ACC112 (cell line): ENCODE data around the gene SRRM5.

Experiments used
- H2AFZ ChIP-seq: fragments of 200-600 bp; sonication (generic); one replicate; pipeline ENCODE4 v1.6.0; 2017; ENCODE audit warnings: antibody characterized with exemption, low read length; ENCODE audit not compliant: unreplicated experiment
- H3K27ac ChIP-seq: fragments of 200-600 bp; sonication (generic); 2 replicates; pipeline ENCODE4 v1.5.1; 2014; ENCODE audit warnings: low read depth, mild to moderate bottlenecking, antibody characterized with exemption, low read length, moderate library complexity
- H3K27me3 ChIP-seq: fragments of 200-600 bp; sonication (generic); 2 replicates; pipeline ENCODE4 v1.6.1; 2014; ENCODE audit warnings: mild to moderate bottlenecking, antibody characterized with exemption, low read length, moderate library complexity, mixed read lengths; ENCODE audit not compliant: insufficient read depth
- H3K36me3 ChIP-seq: fragments of 200-600 bp; sonication (generic); 2 replicates; pipeline ENCODE4 v1.6.1; 2016; ENCODE audit warnings: mild to moderate bottlenecking, antibody characterized with exemption, low read length, moderate library complexity, mixed read lengths; ENCODE audit not compliant: insufficient read depth
- H3K4me1 ChIP-seq: fragments of 200-600 bp; sonication (generic); one replicate; pipeline ENCODE4 v1.6.1; 2016; ENCODE audit warnings: low read length, mixed read lengths; ENCODE audit not compliant: insufficient read depth, unreplicated experiment, control insufficient read depth
- H3K4me3 ChIP-seq: fragments of 200-600 bp; sonication (generic); 2 replicates; pipeline ENCODE4 v1.5.1; 2014; ENCODE audit warnings: mild to moderate bottlenecking, low read depth, low read length
- H3K79me2 ChIP-seq: fragments of 200-600 bp; sonication (generic); one replicate; pipeline ENCODE4 v1.6.0; 2016; ENCODE audit warnings: low read length; ENCODE audit not compliant: control insufficient read depth, unreplicated experiment, insufficient read depth

Gene SRRM5

GRCh38 chr19:43591904-43592772, 19.8 kb upstream of the SRRM5 start:
- no peak overlapping the region for H3K27ac ChIP-seq
- no peaks in the 10 kb centered on the region for H3K27me3 ChIP-seq
- no peak overlapping the region for H3K4me3 ChIP-seq
- no peak overlapping the region for H2AFZ ChIP-seq
- peaks cover 3% of the 10 kb centered on the region for H3K4me1 ChIP-seq
- H3K36me3 ChIP-seq, result no peaks in the 10 kb centered on the region
- peaks cover 18% of the 10 kb centered on the region for H3K79me2 ChIP-seq

- peaks cover 10% of the 10 kb centered on the region for H3K4me1 ChIP-seq
- peaks cover 25% of the 10 kb centered on the region for H3K79me2 ChIP-seq
- H3K27ac ChIP-seq, result no peak overlapping the region
- no peak overlapping the region for H3K4me3 ChIP-seq
- no peaks in the 10 kb centered on the region for H3K27me3 ChIP-seq
- no peak overlapping the region for H2AFZ ChIP-seq
- H3K36me3 ChIP-seq, result no peaks in the 10 kb centered on the region
Observed at GRCh38 chr19:43592800-43593350, 19.0 kb upstream of the SRRM5 start.

- H3K4me3 ChIP-seq, result peak overlapping the region; percentile 90; the same call in 1 of the 2 replicates
- H3K79me2 ChIP-seq, result peaks cover 32% of the 10 kb centered on the region
- peaks cover 10% of the 10 kb centered on the region for H3K4me1 ChIP-seq
- no peak overlapping the region for H3K27ac ChIP-seq
- H3K36me3 ChIP-seq, result no peaks in the 10 kb centered on the region
- no peaks in the 10 kb centered on the region for H3K27me3 ChIP-seq
- H2AFZ ChIP-seq, result no peak overlapping the region
Observed at GRCh38 chr19:43594081-43594697, 17.7 kb upstream of the SRRM5 start.

GRCh38 chr19:43594710-43595604, 16.9 kb upstream of the SRRM5 start:
- peak overlapping the region; percentile 78 for H3K27ac ChIP-seq
- H3K4me1 ChIP-seq, result peaks cover 10% of the 10 kb centered on the region
- H2AFZ ChIP-seq, result no peak overlapping the region
- peaks cover 32% of the 10 kb centered on the region for H3K79me2 ChIP-seq
- no peaks in the 10 kb centered on the region for H3K36me3 ChIP-seq
- peak overlapping the region; percentile 90 for H3K4me3 ChIP-seq
- no peaks in the 10 kb centered on the region for H3K27me3 ChIP-seq

- peaks cover 10% of the 10 kb centered on the region for H3K4me1 ChIP-seq
- H3K36me3 ChIP-seq, result no peaks in the 10 kb centered on the region
- H3K79me2 ChIP-seq, result peaks cover 32% of the 10 kb centered on the region
- H3K4me3 ChIP-seq, result peak overlapping the region; percentile 90
- no peaks in the 10 kb centered on the region for H3K27me3 ChIP-seq
- no peak overlapping the region for H2AFZ ChIP-seq
- peak overlapping the region; percentile 78 for H3K27ac ChIP-seq
Observed at GRCh38 chr19:43595605-43595998, 16.3 kb upstream of the SRRM5 start.

- Histone ChIP-seq H3K27me3 (no peaks in the 10 kb centered on the region), H3K79me2 (peaks cover 32% of the 10 kb centered on the region)
Observed at GRCh38 chr19:43595999-43596841, 15.7 kb upstream of the SRRM5 start, which contains the start of the genes IRGQ and ZNF576. IRGQ (minus strand) TSS chr19:43596134; CDS start chr19:43595338, 796 bp downstream. ZNF576 (plus strand) TSS chr19:43596595; CDS start chr19:43597109, 514 bp downstream.

GRCh38 chr19:43596842-43597461, 14.9 kb upstream of the SRRM5 start:
- H3K79me2 ChIP-seq, result peaks cover 32% of the 10 kb centered on the region
- H3K27me3 ChIP-seq, result no peaks in the 10 kb centered on the region
- H3K27ac ChIP-seq, result peak overlapping the region; percentile 94
- H3K36me3 ChIP-seq, result no peaks in the 10 kb centered on the region
- peak overlapping the region; percentile 84 for H2AFZ ChIP-seq
- peak overlapping the region; percentile 91 for H3K4me3 ChIP-seq
- H3K4me1 ChIP-seq, result peaks cover 10% of the 10 kb centered on the region

More at GRCh38 chr19:43595999-43596841, 15.7 kb upstream of the SRRM5 start, which contains the start of the genes IRGQ and ZNF576:
- H2AFZ ChIP-seq, result peak within 1 kb of the TSS; percentile 84
- peak within 1 kb of the TSS; percentile 91 for H3K4me3 ChIP-seq
- peaks cover 10% of the 10 kb centered on the region for H3K4me1 ChIP-seq
- H3K27ac ChIP-seq, result peak within 1 kb of the TSS; percentile 94
- no peaks in the 10 kb centered on the region for H3K36me3 ChIP-seq

- Histone ChIP-seq H3K4me1 (peaks cover 10% of the 10 kb centered on the region), H3K79me2 (peaks cover 28% of the 10 kb centered on the region)
Observed at GRCh38 chr19:43597876-43598275, 14.0 kb upstream of the SRRM5 start.

More at GRCh38 chr19:43597876-43598275, 14.0 kb upstream of the SRRM5 start:
- no peak overlapping the region for H2AFZ ChIP-seq
- H3K27me3 ChIP-seq, result no peaks in the 10 kb centered on the region
- peak overlapping the region; percentile 91 for H3K4me3 ChIP-seq
- H3K27ac ChIP-seq, result no peak overlapping the region
- no peaks in the 10 kb centered on the region for H3K36me3 ChIP-seq
